PFSK-1 (cell line): ENCODE measurements around the gene ABCC10.

Experiments
- FOXP2 ChIP-seq: optimal IDR thresholded peaks from 2 replicates; pipeline ENCODE3; 2011; ENCODE audit warnings: borderline replicate concordance, control low read depth, inconsistent platforms; ENCODE audit not compliant: insufficient read depth; ENCODE audit errors: extremely low read length, extremely low read depth
- POLR2AphosphoS5 ChIP-seq: IDR thresholded peaks from 2 replicates; pipeline ENCODE4 v1.6.1; 2012; ENCODE audit warnings: low read depth, mild to moderate bottlenecking, control low read depth, low read length, moderate library complexity
- TF ChIP-seq, protein P1 (sequence below), 2 experiments: IDR thresholded peaks; 2 replicates each; pipeline versions ENCODE4 v1.6.1 to v1.8.0; 2011 to 2012; ENCODE audit warnings: low read depth in 2 of 2, low read length in 2 of 2, control low read depth in 1 of 2, inconsistent platforms in 1 of 2, mild to moderate bottlenecking in 1 of 2, moderate library complexity in 1 of 2; ENCODE audit not compliant: insufficient read depth in 1 of 2

DNA sequence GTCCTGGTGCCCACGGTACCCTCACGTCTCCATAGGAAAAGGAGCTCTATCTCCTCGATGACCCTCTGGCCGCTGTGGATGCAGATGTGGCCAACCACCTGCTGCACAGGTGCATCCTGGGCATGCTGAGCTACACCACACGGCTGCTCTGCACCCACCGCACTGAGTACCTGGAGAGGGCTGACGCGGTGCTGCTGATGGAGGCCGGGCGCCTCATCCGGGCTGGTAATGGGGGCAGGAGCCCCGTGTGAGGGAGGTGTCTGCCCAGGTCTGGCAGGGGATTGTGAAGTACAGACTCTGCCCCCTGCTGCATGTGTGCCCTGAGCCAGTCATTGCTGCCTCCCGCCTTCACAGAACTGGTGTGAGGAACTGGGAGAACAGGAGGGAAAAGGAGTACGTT, 15.6 kb downstream of the ABCC10 start:
- TF ChIP-seq, protein P1, sequence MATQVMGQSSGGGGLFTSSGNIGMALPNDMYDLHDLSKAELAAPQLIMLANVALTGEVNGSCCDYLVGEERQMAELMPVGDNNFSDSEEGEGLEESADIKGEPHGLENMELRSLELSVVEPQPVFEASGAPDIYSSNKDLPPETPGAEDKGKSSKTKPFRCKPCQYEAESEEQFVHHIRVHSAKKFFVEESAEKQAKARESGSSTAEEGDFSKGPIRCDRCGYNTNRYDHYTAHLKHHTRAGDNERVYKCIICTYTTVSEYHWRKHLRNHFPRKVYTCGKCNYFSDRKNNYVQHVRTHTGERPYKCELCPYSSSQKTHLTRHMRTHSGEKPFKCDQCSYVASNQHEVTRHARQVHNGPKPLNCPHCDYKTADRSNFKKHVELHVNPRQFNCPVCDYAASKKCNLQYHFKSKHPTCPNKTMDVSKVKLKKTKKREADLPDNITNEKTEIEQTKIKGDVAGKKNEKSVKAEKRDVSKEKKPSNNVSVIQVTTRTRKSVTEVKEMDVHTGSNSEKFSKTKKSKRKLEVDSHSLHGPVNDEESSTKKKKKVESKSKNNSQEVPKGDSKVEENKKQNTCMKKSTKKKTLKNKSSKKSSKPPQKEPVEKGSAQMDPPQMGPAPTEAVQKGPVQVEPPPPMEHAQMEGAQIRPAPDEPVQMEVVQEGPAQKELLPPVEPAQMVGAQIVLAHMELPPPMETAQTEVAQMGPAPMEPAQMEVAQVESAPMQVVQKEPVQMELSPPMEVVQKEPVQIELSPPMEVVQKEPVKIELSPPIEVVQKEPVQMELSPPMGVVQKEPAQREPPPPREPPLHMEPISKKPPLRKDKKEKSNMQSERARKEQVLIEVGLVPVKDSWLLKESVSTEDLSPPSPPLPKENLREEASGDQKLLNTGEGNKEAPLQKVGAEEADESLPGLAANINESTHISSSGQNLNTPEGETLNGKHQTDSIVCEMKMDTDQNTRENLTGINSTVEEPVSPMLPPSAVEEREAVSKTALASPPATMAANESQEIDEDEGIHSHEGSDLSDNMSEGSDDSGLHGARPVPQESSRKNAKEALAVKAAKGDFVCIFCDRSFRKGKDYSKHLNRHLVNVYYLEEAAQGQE (IDR thresholded peaks at IDR 0.05; ENCODE audit: insufficient read depth in 1 of 2, low read depth in 2 of 2, low read length in 2 of 2) = no peak
- no peak for TF ChIP-seq POLR2AphosphoS5
- no peak for TF ChIP-seq FOXP2
